ENCODE results near the gene MIB1. TPM values are rescaled to one million over a fixed set of nuclear protein-coding genes. Genes with fewer than 3 reads are reported as not detected.

Gene MIB1
- polyA plus RNA-seq, 1 donor = 78.9 TPM

Other genes starting within 250 kb of the MIB1 start
- 28.7 TPM for gene ESCO1, start 140.1 kb upstream of the MIB1 start, polyA plus RNA-seq (ENCODE audit: insufficient read length)
- 159 TPM for gene SNRPD1, start 128.5 kb upstream of the MIB1 start, polyA plus RNA-seq (ENCODE audit: insufficient read length)
- 30.8 TPM for gene ABHD3, start 36.0 kb upstream of the MIB1 start, polyA plus RNA-seq (ENCODE audit: insufficient read length)

Data from left kidney (tissue), 1 donor.